ENCODE measurements around the gene CMSS1.

CMSS1 gene

GRCh38 chr3:99881121-99881524 lies 63.5 kb downstream of the CMSS1 start:
- Histone ChIP-seq H3K36me3 (ENCODE audit: control insufficient read depth in 1 of 2, insufficient read depth in 2 of 2, low read length in 2 of 2) (no peaks in the 10 kb centered on the region), H3K27me3 (ENCODE audit: control insufficient read depth in 1 of 2, insufficient read depth in 2 of 2, low read length in 2 of 2) (no peaks in the 10 kb centered on the region), H3K9me3 (ENCODE audit: control insufficient read depth in 1 of 2, low read length in 2 of 2) (no peaks in the 10 kb centered on the region), H3K9ac (ENCODE audit: low read depth in 1 of 2, low read length in 2 of 2) (no peak overlapping the region), H3K27ac (ENCODE audit: low read depth, low read length) (peak overlapping the region; percentile 71), H3K4me1 (ENCODE audit: control insufficient read depth in 1 of 2, insufficient read depth in 2 of 2, low read length in 2 of 2) (peaks cover 0 to 9% of the 10 kb centered on the region in 2 donors), H3K4me3 (ENCODE audit: low read depth in 1 of 2, low read length in 2 of 2) (no peak overlapping the region)

- H3K9me3 ChIP-seq (ENCODE audit: control insufficient read depth in 1 of 2, low read length in 2 of 2), result no peaks in the 10 kb centered on the region
- H3K4me3 ChIP-seq (ENCODE audit: low read depth in 1 of 2, low read length in 2 of 2), result no peak overlapping the region
- no peak overlapping the region for H3K9ac ChIP-seq (ENCODE audit: low read depth in 1 of 2, low read length in 2 of 2)
- H3K27ac ChIP-seq (ENCODE audit: low read depth, low read length), result no peak overlapping the region
- H3K36me3 ChIP-seq (ENCODE audit: control insufficient read depth in 1 of 2, insufficient read depth in 2 of 2, low read length in 2 of 2), result no peaks in the 10 kb centered on the region
- H3K27me3 ChIP-seq (ENCODE audit: control insufficient read depth in 1 of 2, insufficient read depth in 2 of 2, low read length in 2 of 2), result no peaks in the 10 kb centered on the region
- peaks cover 0 to 9% of the 10 kb centered on the region in 2 donors for H3K4me1 ChIP-seq (ENCODE audit: control insufficient read depth in 1 of 2, insufficient read depth in 2 of 2, low read length in 2 of 2)
Measured at GRCh38 chr3:99882436-99883137, 64.9 kb downstream of the CMSS1 start.

GRCh38 chr3:99883138-99883461 lies 65.4 kb downstream of the CMSS1 start:
- H3K36me3 ChIP-seq (ENCODE audit: control insufficient read depth in 1 of 2, insufficient read depth in 2 of 2, low read length in 2 of 2), result no peaks in the 10 kb centered on the region
- H3K27me3 ChIP-seq (ENCODE audit: control insufficient read depth in 1 of 2, insufficient read depth in 2 of 2, low read length in 2 of 2), result no peaks in the 10 kb centered on the region
- H3K9ac ChIP-seq (ENCODE audit: low read depth in 1 of 2, low read length in 2 of 2), result no peak overlapping the region
- no peak overlapping the region for H3K27ac ChIP-seq (ENCODE audit: low read depth, low read length)
- H3K4me3 ChIP-seq (ENCODE audit: low read depth in 1 of 2, low read length in 2 of 2), result no peak overlapping the region
- no peaks in the 10 kb centered on the region for H3K9me3 ChIP-seq (ENCODE audit: control insufficient read depth in 1 of 2, low read length in 2 of 2)
- H3K4me1 ChIP-seq (ENCODE audit: control insufficient read depth in 1 of 2, insufficient read depth in 2 of 2, low read length in 2 of 2), result peaks cover 0 to 9% of the 10 kb centered on the region in 2 donors

- Histone ChIP-seq H3K9ac (ENCODE audit: low read depth in 1 of 2, low read length in 2 of 2) (no peak overlapping the region), H3K27me3 (ENCODE audit: control insufficient read depth in 1 of 2, insufficient read depth in 2 of 2, low read length in 2 of 2) (no peaks in the 10 kb centered on the region), H3K36me3 (ENCODE audit: control insufficient read depth in 1 of 2, insufficient read depth in 2 of 2, low read length in 2 of 2) (no peaks in the 10 kb centered on the region), H3K27ac (ENCODE audit: low read depth, low read length) (no peak overlapping the region), H3K9me3 (ENCODE audit: control insufficient read depth in 1 of 2, low read length in 2 of 2) (no peaks in the 10 kb centered on the region), H3K4me3 (ENCODE audit: low read depth in 1 of 2, low read length in 2 of 2) (no peak overlapping the region), H3K4me1 (ENCODE audit: control insufficient read depth in 1 of 2, insufficient read depth in 2 of 2, low read length in 2 of 2) (peaks cover 0 to 9% of the 10 kb centered on the region in 2 donors)
Measured at GRCh38 chr3:99883693-99884092, 66.0 kb downstream of the CMSS1 start.

GRCh38 chr3:99884484-99884883 lies 66.8 kb downstream of the CMSS1 start:
- H3K4me3 ChIP-seq (ENCODE audit: low read depth in 1 of 2, low read length in 2 of 2), result no peak overlapping the region
- no peaks in the 10 kb centered on the region for H3K36me3 ChIP-seq (ENCODE audit: control insufficient read depth in 1 of 2, insufficient read depth in 2 of 2, low read length in 2 of 2)
- H3K4me1 ChIP-seq (ENCODE audit: control insufficient read depth in 1 of 2, insufficient read depth in 2 of 2, low read length in 2 of 2), result peaks cover 0 to 9% of the 10 kb centered on the region in 2 donors
- no peaks in the 10 kb centered on the region for H3K27me3 ChIP-seq (ENCODE audit: control insufficient read depth in 1 of 2, insufficient read depth in 2 of 2, low read length in 2 of 2)
- no peak overlapping the region for H3K9ac ChIP-seq (ENCODE audit: low read depth in 1 of 2, low read length in 2 of 2)
- no peaks in the 10 kb centered on the region for H3K9me3 ChIP-seq (ENCODE audit: control insufficient read depth in 1 of 2, low read length in 2 of 2)
- H3K27ac ChIP-seq (ENCODE audit: low read depth, low read length), result no peak overlapping the region

DNA sequence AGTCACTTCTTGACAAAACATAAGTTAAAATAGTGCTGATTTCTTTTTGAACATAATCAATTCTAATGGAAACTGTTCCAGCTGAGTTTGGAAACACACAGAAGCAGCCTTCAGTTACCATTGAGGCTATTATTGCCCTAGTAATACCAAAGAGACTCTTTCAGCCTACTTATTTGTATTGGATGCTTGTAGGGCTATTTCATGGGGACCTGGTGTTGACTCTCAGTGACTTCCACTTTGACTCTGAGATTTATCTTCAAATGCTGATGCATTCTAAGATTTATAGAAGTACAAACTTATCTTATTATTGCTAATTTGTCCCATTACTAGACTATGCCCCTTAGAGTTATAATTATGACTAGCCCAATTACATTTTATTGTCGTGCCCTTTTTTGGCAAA lies 67.4 kb downstream of the CMSS1 start:
- H3K4me3 ChIP-seq (ENCODE audit: low read depth in 1 of 2, low read length in 2 of 2), result no peak overlapping the region
- no peaks in the 10 kb centered on the region for H3K36me3 ChIP-seq (ENCODE audit: control insufficient read depth in 1 of 2, insufficient read depth in 2 of 2, low read length in 2 of 2)

GRCh38 chr3:99885851-99886250 lies 68.2 kb downstream of the CMSS1 start:
- no peak overlapping the region for H3K9ac ChIP-seq (ENCODE audit: low read depth in 1 of 2, low read length in 2 of 2)
- no peaks in the 10 kb centered on the region for H3K36me3 ChIP-seq (ENCODE audit: control insufficient read depth in 1 of 2, insufficient read depth in 2 of 2, low read length in 2 of 2)
- no peaks in the 10 kb centered on the region for H3K9me3 ChIP-seq (ENCODE audit: control insufficient read depth in 1 of 2, low read length in 2 of 2)
- no peak overlapping the region for H3K27ac ChIP-seq (ENCODE audit: low read depth, low read length)
- no peaks in the 10 kb centered on the region for H3K27me3 ChIP-seq (ENCODE audit: control insufficient read depth in 1 of 2, insufficient read depth in 2 of 2, low read length in 2 of 2)
- no peak overlapping the region for H3K4me3 ChIP-seq (ENCODE audit: low read depth in 1 of 2, low read length in 2 of 2)
- peaks cover 0 to 9% of the 10 kb centered on the region in 2 donors for H3K4me1 ChIP-seq (ENCODE audit: control insufficient read depth in 1 of 2, insufficient read depth in 2 of 2, low read length in 2 of 2)

More for the DNA sequence above, 67.4 kb downstream of the CMSS1 start:
- Histone ChIP-seq H3K27ac (ENCODE audit: low read depth, low read length) (no peak overlapping the region), H3K9ac (ENCODE audit: low read depth in 1 of 2, low read length in 2 of 2) (no peak overlapping the region), H3K4me1 (ENCODE audit: control insufficient read depth in 1 of 2, insufficient read depth in 2 of 2, low read length in 2 of 2) (peaks cover 0 to 9% of the 10 kb centered on the region in 2 donors), H3K9me3 (ENCODE audit: control insufficient read depth in 1 of 2, low read length in 2 of 2) (no peaks in the 10 kb centered on the region), H3K27me3 (ENCODE audit: control insufficient read depth in 1 of 2, insufficient read depth in 2 of 2, low read length in 2 of 2) (no peaks in the 10 kb centered on the region)

- Histone ChIP-seq H3K36me3 (ENCODE audit: control insufficient read depth in 1 of 2, insufficient read depth in 2 of 2, low read length in 2 of 2) (no peaks in the 10 kb centered on the region), H3K27ac (ENCODE audit: low read depth, low read length) (no peak overlapping the region), H3K4me3 (ENCODE audit: low read depth in 1 of 2, low read length in 2 of 2) (no peak overlapping the region), H3K9ac (ENCODE audit: low read depth in 1 of 2, low read length in 2 of 2) (no peak overlapping the region), H3K27me3 (ENCODE audit: control insufficient read depth in 1 of 2, insufficient read depth in 2 of 2, low read length in 2 of 2) (no peaks in the 10 kb centered on the region), H3K4me1 (ENCODE audit: control insufficient read depth in 1 of 2, insufficient read depth in 2 of 2, low read length in 2 of 2) (peaks cover 0 to 10% of the 10 kb centered on the region in 2 donors), H3K9me3 (ENCODE audit: control insufficient read depth in 1 of 2, low read length in 2 of 2) (no peaks in the 10 kb centered on the region)
Measured at GRCh38 chr3:99891610-99892285, 74.1 kb downstream of the CMSS1 start.

DNA sequence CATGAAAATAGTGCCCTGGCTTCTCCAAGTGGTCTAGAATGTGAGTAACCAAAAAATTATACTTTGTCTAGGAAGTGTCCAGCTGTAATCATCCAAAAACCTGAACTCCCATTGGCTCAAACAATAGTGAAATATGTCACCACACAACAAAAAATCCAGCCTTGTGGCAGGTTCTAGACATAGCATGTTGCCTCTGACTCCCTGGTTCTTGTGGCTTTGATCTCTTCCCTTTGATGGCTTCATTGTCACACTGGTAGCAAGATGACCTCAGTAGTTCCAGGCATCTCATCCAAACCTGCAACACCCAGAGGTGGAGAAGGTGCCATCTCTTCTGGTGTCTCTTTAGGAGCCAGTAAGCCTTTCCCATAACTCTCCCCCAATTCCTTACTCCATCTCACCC lies 74.7 kb downstream of the CMSS1 start:
- H3K27me3 ChIP-seq (ENCODE audit: control insufficient read depth in 1 of 2, insufficient read depth in 2 of 2, low read length in 2 of 2), result no peaks in the 10 kb centered on the region
- no peak overlapping the region for H3K27ac ChIP-seq (ENCODE audit: low read depth, low read length)
- H3K4me1 ChIP-seq (ENCODE audit: control insufficient read depth in 1 of 2, insufficient read depth in 2 of 2, low read length in 2 of 2), result peaks cover 0 to 10% of the 10 kb centered on the region in 2 donors
- no peaks in the 10 kb centered on the region for H3K9me3 ChIP-seq (ENCODE audit: control insufficient read depth in 1 of 2, low read length in 2 of 2)
- H3K4me3 ChIP-seq (ENCODE audit: low read depth in 1 of 2, low read length in 2 of 2), result no peak overlapping the region
- H3K9ac ChIP-seq (ENCODE audit: low read depth in 1 of 2, low read length in 2 of 2), result no peak overlapping the region
- no peaks in the 10 kb centered on the region for H3K36me3 ChIP-seq (ENCODE audit: control insufficient read depth in 1 of 2, insufficient read depth in 2 of 2, low read length in 2 of 2)

- no peaks in the 10 kb centered on the region for H3K9me3 ChIP-seq (ENCODE audit: control insufficient read depth in 1 of 2, low read length in 2 of 2)
- peaks cover 0 to 10% of the 10 kb centered on the region in 2 donors for H3K4me1 ChIP-seq (ENCODE audit: control insufficient read depth in 1 of 2, insufficient read depth in 2 of 2, low read length in 2 of 2)
- no peaks in the 10 kb centered on the region for H3K36me3 ChIP-seq (ENCODE audit: control insufficient read depth in 1 of 2, insufficient read depth in 2 of 2, low read length in 2 of 2)
- no peaks in the 10 kb centered on the region for H3K27me3 ChIP-seq (ENCODE audit: control insufficient read depth in 1 of 2, insufficient read depth in 2 of 2, low read length in 2 of 2)
- no peak overlapping the region for H3K9ac ChIP-seq (ENCODE audit: low read depth in 1 of 2, low read length in 2 of 2)
- H3K4me3 ChIP-seq (ENCODE audit: low read depth in 1 of 2, low read length in 2 of 2), result no peak overlapping the region
- H3K27ac ChIP-seq (ENCODE audit: low read depth, low read length), result no peak overlapping the region
Measured at GRCh38 chr3:99895131-99895696, 77.6 kb downstream of the CMSS1 start.
